Suppressor macrophage treated with lipopolysaccharide for 4 hours (primary cell): ENCODE measurements around the gene MIX23.

Experiments
- DNase-seq: peaks from one replicate; pipeline ENCODE4 v3.0.0-alpha.2; 2020

MIX23 gene

GRCh38 chr3:122343654-122344053 is 39.4 kb downstream of the MIX23 start:
- DNase-seq = peak; percentile 5

GRCh38 chr3:122342803-122343202 is 40.2 kb downstream of the MIX23 start:
- DNase-seq = no peak

- DNase-seq = no peak
These were observed 50.5 kb downstream of the MIX23 start for GRCh38 chr3:122332551-122332950.

GRCh38 chr3:122331886-122332285 is 51.1 kb downstream of the MIX23 start:
- no peak for DNase-seq

GRCh38 chr3:122325769-122326168 is 57.3 kb downstream of the MIX23 start:
- peak; percentile 20 for DNase-seq

- peak; percentile 84 for DNase-seq
These were observed 58.1 kb downstream of the MIX23 start, which contains the start of gene CSTA for GRCh38 chr3:122324871-122325323. Gene CSTA (plus strand): TSS chr3:122325248. CDS start chr3:122325293, 45 bp downstream.

GRCh38 chr3:122322095-122323075 is 60.6 kb downstream of the MIX23 start:
- DNase-seq = peak; percentile 57

GRCh38 chr3:122318620-122319019 is 64.4 kb downstream of the MIX23 start:
- no peak for DNase-seq

GRCh38 chr3:122316368-122316767 is 66.7 kb downstream of the MIX23 start:
- no peak for DNase-seq

GRCh38 chr3:122315619-122316018 is 67.4 kb downstream of the MIX23 start:
- DNase-seq = no peak

GRCh38 chr3:122314228-122314876 is 68.7 kb downstream of the MIX23 start:
- peak; percentile 81 for DNase-seq

GRCh38 chr3:122313281-122313680 is 69.8 kb downstream of the MIX23 start:
- DNase-seq = peak; percentile 49

- DNase-seq = no peak
These were observed 70.2 kb downstream of the MIX23 start for GRCh38 chr3:122312826-122313225.

- no peak for DNase-seq
These were observed 72.7 kb downstream of the MIX23 start for GRCh38 chr3:122310361-122310760.
